ENCODE measurements around the gene PPP5C.
"Not testable (repeated sequence)": the region's sequence is repeated elsewhere in the genome, so short reads cannot be mapped to it uniquely, and the experiment has no call there.

Gene PPP5C

DNA sequence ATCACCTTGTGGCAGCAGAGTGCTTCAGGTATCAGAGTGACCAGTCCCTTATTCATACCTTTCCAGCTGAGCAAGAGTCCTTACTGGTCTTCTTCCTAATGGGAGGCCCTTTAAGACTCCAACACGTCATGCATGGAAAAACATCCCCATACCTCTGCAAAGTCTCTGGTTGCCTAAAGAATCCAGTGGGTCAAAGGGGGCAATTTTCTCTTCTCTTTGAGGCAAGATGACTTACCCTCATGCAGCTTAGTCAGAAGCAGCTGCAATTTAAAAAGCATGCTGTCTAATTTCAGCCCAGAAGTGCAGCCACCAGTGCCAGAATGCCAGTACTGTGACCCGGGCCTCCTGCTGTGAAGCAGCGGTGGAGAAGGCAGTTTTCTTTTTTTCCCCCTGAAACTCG lies 18.7 kb downstream of the PPP5C start:
- peak; percentile 48 for DNase-seq

GRCh38 chr19:46366620-46367292 lies 19.9 kb downstream of the PPP5C start:
- DNase-seq, result no peak

- DNase-seq, result no peak
These were observed 20.5 kb downstream of the PPP5C start for GRCh38 chr19:46367426-46367825.

- no peak for DNase-seq
These were observed 21.2 kb downstream of the PPP5C start for GRCh38 chr19:46368116-46368515.

DNA sequence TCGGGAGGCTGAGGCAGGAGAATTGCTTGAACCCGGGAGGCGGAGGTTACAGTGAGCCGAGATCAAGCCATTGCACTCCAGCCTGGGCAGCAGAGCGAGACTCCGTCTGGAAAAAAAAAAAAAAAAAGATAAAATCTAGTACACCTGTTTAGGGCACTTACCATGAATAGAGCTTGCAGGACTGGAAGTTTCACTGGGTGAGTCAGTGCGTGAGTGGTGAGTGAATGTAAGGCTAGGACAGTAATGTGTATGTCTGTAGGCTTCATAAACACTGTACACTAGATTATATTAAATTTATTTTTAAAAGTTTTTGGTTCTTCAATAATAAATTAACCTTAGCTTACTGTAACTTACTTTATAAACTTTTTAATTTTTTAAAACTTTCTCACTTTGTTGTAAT lies 22.9 kb downstream of the PPP5C start:
- no peak for DNase-seq

DNA sequence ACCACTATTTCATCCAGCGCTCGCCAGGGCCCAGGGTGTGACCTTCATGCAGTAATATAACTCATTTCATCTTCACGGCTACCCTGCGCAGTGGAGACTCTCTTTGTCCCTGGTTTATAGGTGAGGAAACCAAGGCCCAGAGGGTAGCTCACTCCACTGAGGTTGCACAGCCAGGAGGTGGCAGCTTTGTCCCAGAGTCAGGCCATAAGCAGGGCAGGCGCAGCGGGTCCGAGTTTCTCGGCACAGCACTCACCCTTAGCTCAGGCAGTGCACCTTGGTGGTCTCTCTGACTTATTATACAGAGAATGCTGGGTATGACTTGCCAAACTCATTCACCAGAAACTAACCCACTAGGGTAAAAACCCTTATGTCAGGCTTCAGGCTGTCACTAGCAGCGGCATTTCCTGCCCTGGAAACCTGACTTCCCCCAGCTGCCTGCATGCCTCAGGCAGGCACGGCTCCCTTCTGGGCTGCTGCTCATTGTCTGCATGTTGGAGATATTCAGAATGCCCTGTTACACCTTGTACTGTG lies 24.5 kb downstream of the PPP5C start:
- DNase-seq, result peak; percentile 31

DNA sequence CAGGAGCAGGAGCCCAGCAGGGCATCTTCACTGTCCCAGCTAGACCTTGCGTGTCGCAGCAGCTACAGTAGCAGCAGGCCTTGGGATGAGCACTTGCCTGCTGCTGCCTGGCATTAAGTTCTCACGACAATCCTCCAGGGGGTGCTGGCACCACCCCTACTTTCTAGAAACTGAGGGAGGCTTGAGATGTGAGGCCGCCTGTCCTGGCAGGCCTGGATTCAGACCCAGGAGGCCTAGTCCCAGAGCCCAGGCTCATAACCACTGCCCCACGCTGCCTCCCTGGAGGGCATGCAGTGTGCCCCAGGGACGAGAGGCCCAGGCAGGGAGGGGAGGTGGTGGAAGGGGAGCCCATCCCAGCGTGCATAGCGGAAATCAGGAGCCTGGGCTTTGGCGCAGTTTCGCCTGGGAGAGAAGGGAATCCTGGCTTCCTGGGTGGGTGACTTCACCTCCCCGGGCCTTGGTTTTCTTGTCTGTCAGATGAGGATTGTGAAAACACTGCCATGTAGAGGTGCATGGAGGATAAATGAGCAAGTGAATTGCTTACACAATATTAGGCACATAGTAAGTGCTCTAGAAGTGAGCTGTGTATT lies 26.1 kb downstream of the PPP5C start:
- DNase-seq, result peak; percentile 56

GRCh38 chr19:46373491-46374359 lies 26.8 kb downstream of the PPP5C start:
- peak; percentile 78 for DNase-seq

GRCh38 chr19:46374536-46375475 lies 27.9 kb downstream of the PPP5C start:
- DNase-seq, result no peak

- DNase-seq, result not testable (repeated sequence)
These were observed 28.7 kb downstream of the PPP5C start for GRCh38 chr19:46375476-46376067.

GRCh38 chr19:46376241-46377153 lies 29.6 kb downstream of the PPP5C start:
- no peak for DNase-seq

DNA sequence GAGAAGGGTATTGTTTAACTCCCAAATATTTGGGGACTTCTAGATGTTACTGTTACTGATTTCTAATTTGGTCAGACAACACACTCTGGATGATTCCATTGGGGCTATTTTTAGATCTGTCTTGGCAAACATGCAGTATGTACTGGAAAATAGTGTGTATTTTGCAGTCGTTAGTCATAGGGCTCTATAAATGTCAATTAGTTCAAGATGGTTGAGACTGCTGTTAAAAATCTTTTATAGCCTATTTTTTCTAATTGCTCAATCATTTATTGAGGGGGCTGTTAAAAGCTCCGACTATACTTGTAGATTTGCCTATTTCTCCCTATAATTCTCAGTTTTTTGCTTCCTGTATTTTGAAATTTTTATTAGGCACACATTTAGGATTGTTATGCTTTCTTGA lies 31.4 kb downstream of the PPP5C start:
- DNase-seq, result peak; percentile 88

- DNase-seq, result no peak
These were observed 33.8 kb downstream of the PPP5C start for GRCh38 chr19:46380690-46381089.

- no peak for DNase-seq
These were observed 34.5 kb downstream of the PPP5C start for GRCh38 chr19:46381346-46381745.

DNA sequence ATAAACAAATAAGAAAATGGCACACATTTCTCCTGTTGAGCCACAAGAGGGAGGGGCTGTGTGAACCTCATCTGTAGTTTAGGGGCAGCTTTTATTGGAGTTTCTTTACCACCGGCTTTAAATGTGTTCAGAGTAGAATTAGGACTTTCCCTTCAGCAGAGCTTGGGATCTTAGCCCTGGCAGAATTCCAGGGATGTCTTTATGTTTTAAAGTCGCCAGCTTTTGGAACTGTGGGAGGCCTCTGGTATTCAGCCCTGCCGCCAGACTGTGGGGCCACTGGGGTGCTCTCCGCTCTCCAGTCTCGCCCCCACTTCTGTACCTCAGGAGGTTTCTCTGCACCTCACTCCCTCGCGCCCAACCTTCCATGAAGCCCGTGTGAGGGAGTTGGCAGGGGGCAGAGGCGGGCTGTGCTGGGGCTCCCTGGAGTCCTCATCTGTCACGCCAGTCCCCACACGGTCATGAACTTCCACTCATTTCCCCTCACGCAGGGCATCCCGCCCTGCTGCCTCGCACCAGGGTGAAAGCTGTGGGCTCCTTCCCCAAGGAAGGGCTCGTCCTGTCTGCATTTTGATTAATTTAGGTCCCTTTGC lies 35.0 kb downstream of the PPP5C start:
- DNase-seq, result peak; percentile 30

- no peak for DNase-seq
These were observed 36.4 kb downstream of the PPP5C start for GRCh38 chr19:46383171-46383815.

- no peak for DNase-seq
These were observed 37.0 kb downstream of the PPP5C start for GRCh38 chr19:46383846-46384245.

GRCh38 chr19:46384396-46384795 lies 37.5 kb downstream of the PPP5C start:
- no peak for DNase-seq

GRCh38 chr19:46385636-46386035 lies 38.7 kb downstream of the PPP5C start:
- DNase-seq, result no peak

DNA sequence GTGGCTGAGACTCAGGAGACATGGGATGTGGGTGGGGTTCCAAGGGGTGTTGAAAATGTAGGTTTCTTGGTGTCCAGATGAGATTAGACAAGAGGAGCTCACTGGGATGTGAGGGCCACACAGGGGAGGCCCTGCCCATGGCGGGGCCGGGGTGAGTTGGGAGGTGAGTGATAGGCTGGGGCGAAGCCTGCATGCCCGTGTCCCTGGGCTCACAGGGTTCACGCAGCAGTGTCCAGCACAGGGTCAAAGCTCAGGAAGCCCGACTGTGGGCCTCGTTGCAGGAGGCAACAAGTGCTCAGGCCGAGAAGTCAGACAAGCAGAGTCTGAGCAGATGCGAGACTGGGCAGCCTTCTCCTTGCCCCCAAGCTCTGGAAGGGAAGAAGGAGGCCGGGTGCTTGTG lies 39.3 kb downstream of the PPP5C start:
- DNase-seq, result no peak

All from fibroblast of skin of scalp (primary cell).